HUES64 (cell line): Measurements from ENCODE around the gene BACH2. TPM values are rescaled to one million over a fixed set of nuclear protein-coding genes. Genes with fewer than 3 reads are reported as not detected.
"Not testable (repeated sequence)": the region's sequence is repeated elsewhere in the genome, so short reads cannot be mapped to it uniquely, and the experiment has no call there.

ENCODE experiments used
- H3K27ac ChIP-seq: 2 replicates; pipeline ENCODE4 v1.7.0; 2013; ENCODE audit warnings: low read depth, low read length, inconsistent platforms
- H3K27me3 ChIP-seq: 2 replicates; pipeline ENCODE4 v1.6.1; 2013; ENCODE audit warnings: mild to moderate bottlenecking, low read length; ENCODE audit not compliant: insufficient read depth
- H3K36me3 ChIP-seq: 2 replicates; pipeline ENCODE4 v1.6.1; 2013; ENCODE audit warnings: mild to moderate bottlenecking, low read length; ENCODE audit not compliant: insufficient read depth
- H3K4me1 ChIP-seq: 2 replicates; pipeline ENCODE4 v1.6.1; 2013; ENCODE audit warnings: mild to moderate bottlenecking, low read length, moderate library complexity; ENCODE audit not compliant: insufficient read depth
- H3K4me3 ChIP-seq: 2 replicates; pipeline ENCODE4 v1.5.1; 2013; ENCODE audit warnings: mild to moderate bottlenecking, low read length, moderate library complexity
- H3K9ac ChIP-seq: 2 replicates; pipeline ENCODE4 v1.6.1; 2013; ENCODE audit warnings: mild to moderate bottlenecking, low read depth, low read length
- H3K9me3 ChIP-seq: 2 replicates; pipeline ENCODE4 v1.6.1; 2013; ENCODE audit warnings: low read depth, low read length; ENCODE audit not compliant: insufficient read depth
- WGBS: fragments of 150-250, 120-280 bp; methylation state at CpG from one replicate; pipeline ENCODE4 v1.1.7; 2013; ENCODE audit warnings: missing lambda C conversion rate; 5-methylcytosine and 5-hydroxymethylcytosine counted together
- polyA plus RNA-seq, 2 experiments: library from polyadenylated mRNA; stranded (reverse); fragments of 50-300 nt; gene quantifications; one replicate each; pipeline ENCODE4 v1.2.3, GENCODE V29; 2013

The BACH2 gene
- 2.5 TPM for polyA plus RNA-seq (2013, experiment 1 of 2)
- 2.9 TPM for polyA plus RNA-seq (2013, experiment 2 of 2)

GRCh38 chr6:90296341-90297114 is at the start of gene BACH2:
Gene BACH2 (minus strand): TSS chr6:90296843. CDS start chr6:90008844, 287,999 bp downstream.
- no peaks in the 10 kb centered on the region for H3K9me3 ChIP-seq
- H3K36me3 ChIP-seq = no peaks in the 10 kb centered on the region
- H3K9ac ChIP-seq = peak within 1 kb of the TSS; percentile 89
- peaks cover 37% of the 10 kb centered on the region for H3K27me3 ChIP-seq
- under 1% methylated on average over 105 of the region's 112 CpGs for WGBS
- peak within 1 kb of the TSS; percentile 76 for H3K27ac ChIP-seq
- peak within 1 kb of the TSS; percentile 76 for H3K4me3 ChIP-seq
- peaks cover 24% of the 10 kb centered on the region for H3K4me1 ChIP-seq

DNA sequence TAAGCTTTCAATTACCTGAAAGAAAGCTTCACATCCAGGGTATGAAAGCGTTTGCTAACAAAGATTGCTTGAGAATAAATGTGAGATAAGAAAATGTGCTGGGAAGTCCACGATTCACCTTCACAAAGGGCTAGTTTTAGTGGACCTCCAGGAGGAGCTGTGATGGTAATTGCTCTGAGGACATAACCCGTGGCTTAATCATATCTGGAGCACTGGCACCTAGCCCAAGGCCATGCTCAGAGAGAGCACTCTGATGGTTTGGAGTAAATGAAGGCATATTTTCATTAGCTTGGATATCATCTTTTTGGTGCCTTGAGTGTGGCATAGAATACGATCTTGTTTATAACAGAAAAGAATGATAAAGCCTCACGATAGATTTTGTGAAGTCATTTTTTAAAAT is 46.9 kb upstream of the BACH2 start:
- H3K9me3 ChIP-seq = 0 out of 2 replicates have a peak, but pooled peaks cover 2% of the 10 kb centered on the region
- no peak overlapping the region for H3K4me3 ChIP-seq
- no peaks in the 10 kb centered on the region for H3K27me3 ChIP-seq
- 81% methylated on average over 5 of the region's 5 CpGs for WGBS
- no peaks in the 10 kb centered on the region for H3K4me1 ChIP-seq
- H3K36me3 ChIP-seq = no peaks in the 10 kb centered on the region
- H3K27ac ChIP-seq = no peak overlapping the region
- H3K9ac ChIP-seq = no peak overlapping the region

DNA sequence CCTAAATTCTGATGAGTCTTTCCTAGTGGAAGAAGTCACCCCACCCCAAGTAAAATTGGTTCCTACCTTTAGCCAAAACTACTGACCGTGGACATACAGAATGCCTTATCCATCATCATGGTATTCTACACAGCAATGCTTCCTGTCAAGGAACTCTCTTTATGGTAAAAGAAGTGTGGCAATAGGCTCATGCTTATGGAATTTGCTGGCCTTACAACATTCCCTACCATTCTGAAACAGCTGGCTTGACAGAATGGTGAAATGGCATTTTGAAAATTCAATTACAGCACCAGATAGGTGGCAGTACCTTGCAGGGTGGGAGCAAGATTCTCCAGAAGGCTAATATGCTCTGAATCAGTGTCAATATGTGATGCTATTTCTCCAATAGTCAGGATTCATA is 41.8 kb upstream of the BACH2 start:
- H3K9me3 ChIP-seq = 0 out of 2 replicates have a peak, but pooled peaks cover 7% of the 10 kb centered on the region

GRCh38 chr6:90336388-90336947 is 39.8 kb upstream of the BACH2 start:
- 72% methylated on average over 6 of the region's 6 CpGs for WGBS
- H3K27me3 ChIP-seq = no peaks in the 10 kb centered on the region
- no peak overlapping the region for H3K27ac ChIP-seq
- no peak overlapping the region for H3K9ac ChIP-seq
- H3K4me1 ChIP-seq = no peaks in the 10 kb centered on the region
- 0 out of 2 replicates have a peak, but pooled peaks cover 7% of the 10 kb centered on the region for H3K9me3 ChIP-seq
- H3K4me3 ChIP-seq = no peak overlapping the region
- no peaks in the 10 kb centered on the region for H3K36me3 ChIP-seq

More for the DNA sequence above, 41.8 kb upstream of the BACH2 start:
- Histone ChIP-seq H3K9ac (no peak overlapping the region), H3K27ac (no peak overlapping the region), H3K4me1 (no peaks in the 10 kb centered on the region), H3K36me3 (no peaks in the 10 kb centered on the region), H3K4me3 (no peak overlapping the region), H3K27me3 (no peaks in the 10 kb centered on the region)
- 100% methylated on average over 1 of the region's 1 CpG for WGBS

GRCh38 chr6:90333928-90334327 is 37.3 kb upstream of the BACH2 start:
- peaks cover 13% of the 10 kb centered on the region for H3K4me1 ChIP-seq
- 86% methylated on average over 1 of the region's 1 CpG for WGBS
- no peaks in the 10 kb centered on the region for H3K36me3 ChIP-seq
- no peak overlapping the region for H3K9ac ChIP-seq
- H3K27me3 ChIP-seq = no peaks in the 10 kb centered on the region
- no peak overlapping the region for H3K27ac ChIP-seq
- H3K9me3 ChIP-seq = 0 out of 2 replicates have a peak, but pooled peaks cover 4% of the 10 kb centered on the region
- no peak overlapping the region for H3K4me3 ChIP-seq

DNA sequence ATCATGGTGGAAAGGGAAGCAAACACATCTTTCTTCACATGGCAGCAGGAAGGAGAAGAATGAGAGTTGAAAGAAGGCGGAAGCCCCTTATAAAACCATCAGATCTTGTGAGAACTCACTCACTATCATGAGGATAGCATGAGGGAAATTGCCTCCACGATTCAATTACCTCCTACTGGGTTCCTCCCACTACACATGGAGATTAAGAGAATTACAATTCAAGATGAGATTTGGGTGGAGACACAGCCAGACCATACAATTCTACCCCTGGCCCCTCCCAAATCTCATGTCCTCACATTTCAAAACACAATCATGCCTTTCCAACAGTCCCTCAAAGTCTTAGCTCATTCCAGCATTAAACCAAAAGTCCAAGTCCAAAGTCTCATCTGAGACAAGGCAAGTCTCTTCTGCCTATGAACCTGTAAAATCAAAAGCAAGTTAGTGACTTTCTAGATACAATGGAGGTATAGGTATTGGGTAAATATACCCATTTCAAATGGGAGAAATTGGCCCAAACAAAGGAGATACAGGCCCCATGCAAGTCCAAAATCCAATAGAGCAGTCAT is 36.4 kb upstream of the BACH2 start:
- H3K36me3 ChIP-seq = not testable (repeated sequence)
- H3K4me1 ChIP-seq = peaks cover 22% of the 10 kb centered on the region
- WGBS = no CpG with 5 or more reads among the region's 2 CpGs

DNA sequence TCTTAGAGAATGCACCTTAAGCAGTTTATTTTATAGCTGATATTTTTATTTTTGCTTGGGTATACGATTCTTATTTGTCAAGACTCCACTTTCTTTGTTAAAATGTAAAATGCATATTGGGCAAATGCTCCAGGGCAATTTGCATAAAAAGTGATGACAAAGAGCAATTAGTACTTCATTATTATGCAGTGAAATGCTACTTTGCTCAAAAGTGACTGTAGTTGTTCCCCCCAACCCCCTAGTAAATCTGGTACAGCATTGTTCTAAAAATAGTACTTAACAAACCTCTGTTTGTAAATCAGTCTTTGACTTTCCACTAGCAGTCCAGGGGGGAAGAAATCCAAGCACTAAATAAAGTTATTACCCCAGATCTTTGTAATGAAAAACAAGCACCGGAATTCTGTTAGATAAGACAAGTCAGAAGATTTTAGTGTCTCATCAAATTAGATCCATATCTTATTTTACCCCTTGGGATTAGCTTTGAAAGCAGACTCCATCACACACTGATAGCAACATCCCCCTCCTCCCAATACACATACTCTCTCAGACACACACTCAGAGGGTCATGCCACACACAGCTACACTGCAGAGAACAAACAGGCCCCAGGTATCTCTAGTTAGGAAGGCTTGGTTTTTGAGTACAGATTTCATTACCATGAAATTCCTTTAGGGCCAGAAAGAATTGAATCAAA is 32.9 kb upstream of the BACH2 start:
- H3K27ac ChIP-seq = peak overlapping the region; percentile 5; the same call in 1 of the 2 replicates
- H3K27me3 ChIP-seq = no peaks in the 10 kb centered on the region
- 0 out of 2 replicates have a peak overlapping the region, but pooled peaks have one; percentile 11 for H3K4me3 ChIP-seq
- H3K36me3 ChIP-seq = no peaks in the 10 kb centered on the region
- H3K9me3 ChIP-seq = 0 out of 2 replicates have a peak, but pooled peaks cover 4% of the 10 kb centered on the region
- no peak overlapping the region for H3K9ac ChIP-seq
- H3K4me1 ChIP-seq = peaks cover 24% of the 10 kb centered on the region
- WGBS = 39% methylated on average over 2 of the region's 2 CpGs

More for the DNA sequence above, 36.4 kb upstream of the BACH2 start:
- H3K4me3 ChIP-seq, H3K9ac ChIP-seq, H3K27me3 ChIP-seq, H3K9me3 ChIP-seq, H3K27ac ChIP-seq: not testable (repeated sequence)

- WGBS = no CpG with 5 or more reads among the region's 1 CpG
- Histone ChIP-seq H3K9me3 (no peaks in the 10 kb centered on the region), H3K27ac (no peak overlapping the region), H3K4me1 (peaks cover 24% of the 10 kb centered on the region), H3K27me3 (no peaks in the 10 kb centered on the region), H3K36me3 (no peaks in the 10 kb centered on the region), H3K9ac (no peak overlapping the region), H3K4me3 (no peak overlapping the region)
Measured at GRCh38 chr6:90328004-90328403, 31.4 kb upstream of the BACH2 start.

- WGBS = 93% methylated on average over 3 of the region's 3 CpGs
Measured at GRCh38 chr6:90326404-90327057, 29.9 kb upstream of the BACH2 start.

GRCh38 chr6:90323706-90324105 is 27.1 kb upstream of the BACH2 start:
- no peak overlapping the region for H3K4me3 ChIP-seq
- WGBS = 94% methylated on average over 6 of the region's 6 CpGs

More at GRCh38 chr6:90326404-90327057, 29.9 kb upstream of the BACH2 start:
- Histone ChIP-seq H3K4me1 (peaks cover 24% of the 10 kb centered on the region), H3K27me3 (no peaks in the 10 kb centered on the region), H3K9me3 (no peaks in the 10 kb centered on the region), H3K36me3 (no peaks in the 10 kb centered on the region), H3K9ac (no peak overlapping the region), H3K4me3 (no peak overlapping the region), H3K27ac (no peak overlapping the region)

More at GRCh38 chr6:90323706-90324105, 27.1 kb upstream of the BACH2 start:
- no peak overlapping the region for H3K9ac ChIP-seq
- no peaks in the 10 kb centered on the region for H3K9me3 ChIP-seq
- no peak overlapping the region for H3K27ac ChIP-seq
- H3K27me3 ChIP-seq = no peaks in the 10 kb centered on the region
- H3K4me1 ChIP-seq = peaks cover 8% of the 10 kb centered on the region
- no peaks in the 10 kb centered on the region for H3K36me3 ChIP-seq
